Measurements from ENCODE around the gene CEBPG.

CEBPG gene

DNA sequence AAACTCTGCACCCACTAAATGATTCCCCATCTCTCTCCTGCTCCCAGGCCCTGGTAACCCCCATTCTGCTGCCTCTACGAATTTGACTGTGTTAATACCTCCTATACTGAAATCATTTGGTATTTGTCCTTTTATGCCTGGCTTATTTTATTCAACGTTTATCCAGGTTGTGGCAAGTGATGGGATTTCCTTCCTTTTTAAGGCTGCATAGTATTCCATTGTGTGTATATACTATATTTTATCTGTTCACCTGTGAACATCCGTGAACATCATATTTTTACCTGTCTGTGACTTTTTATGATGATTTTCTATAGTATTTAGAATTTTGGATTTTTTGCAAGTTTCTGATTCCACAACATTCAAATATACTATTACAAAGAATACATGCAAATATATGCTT is 13.9 kb upstream of the CEBPG start:
- DNase-seq (ENCODE audit: low read depth, low spot score): no peak
- no peak overlapping the region for H3K4me3 ChIP-seq (ENCODE audit: low read depth, low read length)
- in situ Hi-C loops (cut with HindIII; ENCODE audit: low sequenced_read_pairs): no loop called here
- TF ChIP-seq, protein P1, sequence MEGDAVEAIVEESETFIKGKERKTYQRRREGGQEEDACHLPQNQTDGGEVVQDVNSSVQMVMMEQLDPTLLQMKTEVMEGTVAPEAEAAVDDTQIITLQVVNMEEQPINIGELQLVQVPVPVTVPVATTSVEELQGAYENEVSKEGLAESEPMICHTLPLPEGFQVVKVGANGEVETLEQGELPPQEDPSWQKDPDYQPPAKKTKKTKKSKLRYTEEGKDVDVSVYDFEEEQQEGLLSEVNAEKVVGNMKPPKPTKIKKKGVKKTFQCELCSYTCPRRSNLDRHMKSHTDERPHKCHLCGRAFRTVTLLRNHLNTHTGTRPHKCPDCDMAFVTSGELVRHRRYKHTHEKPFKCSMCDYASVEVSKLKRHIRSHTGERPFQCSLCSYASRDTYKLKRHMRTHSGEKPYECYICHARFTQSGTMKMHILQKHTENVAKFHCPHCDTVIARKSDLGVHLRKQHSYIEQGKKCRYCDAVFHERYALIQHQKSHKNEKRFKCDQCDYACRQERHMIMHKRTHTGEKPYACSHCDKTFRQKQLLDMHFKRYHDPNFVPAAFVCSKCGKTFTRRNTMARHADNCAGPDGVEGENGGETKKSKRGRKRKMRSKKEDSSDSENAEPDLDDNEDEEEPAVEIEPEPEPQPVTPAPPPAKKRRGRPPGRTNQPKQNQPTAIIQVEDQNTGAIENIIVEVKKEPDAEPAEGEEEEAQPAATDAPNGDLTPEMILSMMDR (IDR thresholded peaks at IDR 0.05; ENCODE audit: low read depth, low read length): no peak

DNA sequence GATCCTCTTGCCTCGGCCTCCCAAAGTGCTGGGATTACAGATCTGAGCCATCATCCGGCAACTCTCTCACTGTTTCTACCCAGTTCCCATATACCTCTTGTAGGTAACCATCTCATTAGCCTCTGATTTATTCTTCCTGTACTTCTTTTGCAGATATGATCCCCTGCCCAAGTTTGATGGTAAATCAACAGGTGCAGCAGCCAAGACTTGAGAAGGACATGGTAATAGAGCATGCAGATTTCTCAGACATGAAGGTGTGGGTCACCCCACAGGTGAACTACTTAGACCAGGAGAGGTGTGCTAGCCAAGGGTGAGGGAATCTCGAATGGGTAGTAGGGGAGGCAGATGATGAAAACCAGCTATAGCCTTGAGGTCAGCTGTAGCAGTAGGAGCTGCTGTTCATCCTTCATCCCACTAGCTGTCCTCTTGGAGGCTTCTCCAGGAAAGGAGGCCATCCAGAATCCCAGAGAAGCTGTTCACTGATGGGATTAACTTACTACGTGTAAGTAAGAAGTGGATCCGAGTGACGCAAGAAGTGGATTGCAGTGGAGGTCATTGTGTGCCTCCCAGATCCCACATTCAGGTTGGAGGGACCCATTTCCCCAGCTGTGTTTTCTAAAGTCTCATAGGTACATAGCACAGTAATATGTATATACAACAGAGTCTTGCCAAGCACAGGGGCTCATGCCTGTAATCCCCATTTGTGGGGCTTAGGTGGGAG is 10.8 kb upstream of the CEBPG start:
- DNase-seq (ENCODE audit: low read depth, low spot score): no peak
- TF ChIP-seq, protein P1 (IDR thresholded peaks at IDR 0.05; ENCODE audit: low read depth, low read length): no peak
- no peak overlapping the region for H3K4me3 ChIP-seq (ENCODE audit: low read depth, low read length)
- in situ Hi-C loops (cut with HindIII; ENCODE audit: low sequenced_read_pairs): no loop called here

DNA sequence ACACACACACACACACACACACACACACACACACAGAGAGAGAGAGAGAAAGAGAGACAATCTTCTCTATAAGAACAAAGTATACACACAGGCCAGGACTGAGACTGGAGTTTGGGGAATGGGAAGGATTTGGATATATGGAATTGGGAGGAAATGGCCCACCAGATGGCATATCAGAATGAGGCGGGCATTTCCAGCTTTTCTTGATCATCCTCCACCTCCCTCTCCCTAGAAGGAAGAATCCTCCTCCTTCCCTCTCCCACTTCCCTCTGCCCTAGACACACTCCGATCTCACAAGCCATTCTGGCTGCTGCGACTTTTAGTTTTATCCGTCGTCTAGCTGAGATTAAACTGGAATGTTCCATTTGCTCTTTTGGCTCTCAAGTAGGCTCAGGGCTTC is 10.0 kb upstream of the CEBPG start:
- DNase-seq (ENCODE audit: low read depth, low spot score): no peak
- in situ Hi-C loops (cut with HindIII; ENCODE audit: low sequenced_read_pairs): no loop called here
- no peak overlapping the region for H3K4me3 ChIP-seq (ENCODE audit: low read depth, low read length)
- TF ChIP-seq, protein P1 (IDR thresholded peaks at IDR 0.05; ENCODE audit: low read depth, low read length): no peak

DNA sequence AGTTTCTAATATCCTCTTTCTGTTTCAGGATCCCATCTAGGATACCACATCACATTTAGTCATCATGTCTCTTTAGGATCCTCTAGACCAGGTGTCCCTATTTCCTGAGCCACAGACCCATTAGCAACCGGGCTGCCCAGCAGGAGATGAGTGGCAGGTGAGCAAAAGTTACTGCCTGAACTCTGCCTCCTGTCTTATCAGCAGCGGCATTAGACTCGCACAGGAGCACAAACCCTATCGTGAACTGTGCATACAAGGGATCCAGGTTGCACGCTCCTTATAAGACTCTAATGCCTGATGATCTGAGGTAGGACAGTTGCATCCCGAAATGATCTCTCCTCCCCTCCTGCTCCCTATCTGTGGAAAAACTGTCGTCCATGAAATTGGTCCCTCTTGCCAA is 7.8 kb upstream of the CEBPG start:
- in situ Hi-C loops (cut with HindIII; ENCODE audit: low sequenced_read_pairs): no loop called here
- no peak for DNase-seq (ENCODE audit: low read depth, low spot score)
- TF ChIP-seq, protein P1 (IDR thresholded peaks at IDR 0.05; ENCODE audit: low read depth, low read length): no peak
- no peak overlapping the region for H3K4me3 ChIP-seq (ENCODE audit: low read depth, low read length)

DNA sequence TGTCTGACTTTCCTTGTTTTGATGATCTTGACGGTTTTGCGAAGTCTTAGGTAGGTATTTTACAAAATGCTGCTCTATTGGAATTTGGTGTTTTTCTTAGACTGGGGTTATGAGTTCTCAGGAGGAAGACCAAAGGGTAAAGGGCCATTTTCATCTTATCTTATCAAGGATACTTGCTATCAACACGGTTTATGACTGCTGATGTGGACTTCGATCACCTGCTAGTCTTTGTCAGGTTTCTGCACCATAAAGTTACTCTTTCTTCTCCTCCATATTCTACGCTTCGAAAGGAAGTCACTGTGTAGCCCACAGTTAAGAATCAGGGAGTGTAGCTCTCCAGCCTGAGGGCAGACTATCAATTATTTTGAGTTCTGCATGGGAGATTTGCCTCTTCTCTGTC is 7.4 kb upstream of the CEBPG start:
- H3K4me3 ChIP-seq (ENCODE audit: low read depth, low read length): no peak overlapping the region
- in situ Hi-C loops (cut with HindIII; ENCODE audit: low sequenced_read_pairs): no loop called here
- TF ChIP-seq, protein P1 (IDR thresholded peaks at IDR 0.05; ENCODE audit: low read depth, low read length): no peak
- no peak for DNase-seq (ENCODE audit: low read depth, low spot score)

DNA sequence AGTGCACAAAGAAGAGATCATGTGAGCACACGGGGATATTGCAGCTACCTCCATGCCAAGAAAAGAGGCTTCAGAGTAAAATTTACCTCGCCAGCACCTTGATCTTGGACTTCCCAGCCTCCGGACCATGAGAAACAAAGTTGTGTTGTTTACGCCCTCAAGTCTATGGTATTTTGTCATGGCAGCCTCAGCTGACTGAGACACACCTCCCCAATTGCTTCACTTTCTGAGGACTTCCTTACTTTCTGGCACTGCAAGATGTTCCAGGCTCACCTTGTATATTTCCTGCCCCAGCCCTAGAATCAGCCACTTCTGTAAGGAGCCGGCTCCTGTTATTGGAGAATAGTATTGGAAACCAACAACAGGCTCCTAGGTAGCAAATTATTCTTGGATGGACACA is 6.6 kb upstream of the CEBPG start:
- no peak for DNase-seq (ENCODE audit: low read depth, low spot score)
- in situ Hi-C loops (cut with HindIII; ENCODE audit: low sequenced_read_pairs): no loop called here
- no peak overlapping the region for H3K4me3 ChIP-seq (ENCODE audit: low read depth, low read length)
- TF ChIP-seq, protein P1 (IDR thresholded peaks at IDR 0.05; ENCODE audit: low read depth, low read length): no peak
